GM12878 (cell line): ENCODE measurements around the gene CDC34. TPM values are rescaled to one million over a fixed set of nuclear protein-coding genes. Genes with fewer than 3 reads are reported as not detected.

Source experiments
- ATAC-seq: fragments of 200-7000 bp; cut with Tn5 transposase; 3 replicates; pipeline ENCODE4 v1.9.1; 2020; ENCODE audit warnings: mild to moderate bottlenecking, moderate library complexity
- BruUV-seq: library from RNA; stranded (reverse); fragments of 400-500 nt; replicated peaks from 2 replicates; lab custom pipeline; 2021; lab: Mats Ljungman, UMichigan
- CTCF ChIA-PET: fragments of 300-600 bp; sonication (Branson Sonifier 250); formaldehyde crosslinking; extraction: SDS; loops from one replicate; lab custom pipeline; 2021; ENCODE audit warnings: inconsistent platforms; lab: Yijun Ruan, JAX
- POLR2A ChIA-PET: fragments of 350-600 bp; formaldehyde crosslinking; extraction: SDS; loops from one replicate; lab custom pipeline; 2021; ENCODE audit warnings: inconsistent platforms; lab: Charles Lee
- RAD21 ChIA-PET: fragments of 300-600 bp; sonication (Branson Sonifier 250); formaldehyde crosslinking; loops from one replicate; lab custom pipeline; 2023; ENCODE audit warnings: antibody characterized with exemption; ENCODE audit not compliant: unreplicated experiment; lab: Charles Lee
- SMC1A ChIA-PET: fragments of 300-600 bp; sonication (Branson Sonifier 250); formaldehyde crosslinking; loops from one replicate; lab custom pipeline; 2023; ENCODE audit not compliant: unreplicated experiment, uncharacterized antibody; lab: Charles Lee
- DNase-seq: peaks from one replicate; pipeline ENCODE4 v3.0.0-alpha.2; 2011; ENCODE audit warnings: low read depth, low spot score
- FAIRE-seq: peaks from 3 replicates; lab custom pipeline; 2011; peaks lifted over from hg19 to GRCh38; lab: Jason Lieb, UNC
- H2AFZ ChIP-seq: 2 replicates; pipeline ENCODE4 v1.6.0; 2011; ENCODE audit warnings: low read depth, low read length, control low read depth; ENCODE audit not compliant: control insufficient read depth
- H3K27ac ChIP-seq: 2 replicates; pipeline ENCODE4 v1.5.1; 2011; ENCODE audit warnings: control low read depth; ENCODE audit not compliant: control insufficient read depth, insufficient read depth
- H3K27me3 ChIP-seq, 2 experiments: replicated peaks in 1 of 2; 2 replicates each; pipeline versions ENCODE4 v1.6.0 to v1.6.1; 2011; ENCODE audit warnings: low read length in 1 of 2; ENCODE audit not compliant: control insufficient read depth in 2 of 2, insufficient read depth in 2 of 2
- H3K36me3 ChIP-seq, 2 experiments: 2 replicates each; pipeline ENCODE4 v1.5.1; 2011; ENCODE audit warnings: low read length in 1 of 2; ENCODE audit not compliant: control insufficient read depth in 2 of 2, insufficient read depth in 2 of 2
- H3K4me1 ChIP-seq: 2 replicates; pipeline ENCODE4 v1.6.1; 2011; ENCODE audit warnings: mild to moderate bottlenecking, low read length, moderate library complexity, mixed read lengths; ENCODE audit not compliant: control insufficient read depth, insufficient read depth
- H3K4me2 ChIP-seq: 2 replicates; pipeline ENCODE4 v1.6.0; 2011; ENCODE audit warnings: control low read depth; ENCODE audit not compliant: control insufficient read depth, insufficient read depth
- H3K4me3 ChIP-seq: fragments of 200-600 bp; sonication (generic); 2 replicates; pipeline ENCODE4 v1.5.1; 2016
- H3K79me2 ChIP-seq: 2 replicates; pipeline ENCODE4 v1.6.0; 2011; ENCODE audit warnings: low read length; ENCODE audit not compliant: control insufficient read depth, insufficient read depth
- H3K9ac ChIP-seq: 2 replicates; pipeline ENCODE4 v1.8.0; 2011; ENCODE audit warnings: low read length, control low read depth, mixed read lengths; ENCODE audit not compliant: control insufficient read depth, insufficient read depth
- H3K9me3 ChIP-seq: replicated peaks from 3 replicates; pipeline ENCODE4 v1.5.1; 2011; ENCODE audit warnings: mild to moderate bottlenecking, low read length; ENCODE audit not compliant: control insufficient read depth, insufficient read depth
- H4K20me1 ChIP-seq: 2 replicates; pipeline ENCODE4 v1.6.0; 2011; ENCODE audit not compliant: control insufficient read depth, insufficient read depth
- BHLHE40 ChIP-seq, 2 experiments: fragments of 450-650 bp in 1 of 2; IDR thresholded peaks; 2 replicates each; pipeline ENCODE4 v1.6.1; 2011 to 2017; ENCODE audit warnings: low read depth in 2 of 2, borderline replicate concordance in 1 of 2, improper control_type of control experiment in 1 of 2, low read length in 1 of 2, mild to moderate bottlenecking in 1 of 2
- CBFB ChIP-seq: IDR thresholded peaks from 2 replicates; pipeline ENCODE4 v1.6.1; 2016; ENCODE audit warnings: antibody characterized with exemption, low read depth
- CBX5 ChIP-seq: sonication (generic); IDR thresholded peaks from 2 replicates; pipeline ENCODE4 v1.6.1; 2016; ENCODE audit warnings: low read depth, moderate library complexity, mild to moderate bottlenecking, inconsistent platforms
- CHD2 ChIP-seq: IDR thresholded peaks from 2 replicates; pipeline ENCODE4 v1.6.1; 2011; ENCODE audit warnings: low read depth, low read length, improper control_type of control experiment, borderline replicate concordance
- EED ChIP-seq: sonication (generic); IDR thresholded peaks from 2 replicates; pipeline ENCODE4 v1.6.1; 2016; ENCODE audit warnings: antibody characterized with exemption, low read depth
- EGR1 ChIP-seq, 2 experiments: IDR thresholded peaks; 1 replicate in 1 of 2; 2 replicates in 1 of 2; pipeline ENCODE4 v1.6.1; 2011 to 2012; ENCODE audit warnings: low read depth in 2 of 2, low read length in 2 of 2, borderline replicate concordance in 1 of 2, mild to moderate bottlenecking in 1 of 2, moderate library complexity in 1 of 2
- FOS ChIP-seq: IDR thresholded peaks from 3 replicates; pipeline ENCODE4 v1.6.1; 2011; ENCODE audit warnings: borderline replicate concordance; ENCODE audit not compliant: insufficient read length; ENCODE audit errors: extremely low read depth
- IKZF2 ChIP-seq, 2 experiments: fragments of 450-650 bp; IDR thresholded peaks; 2 replicates each; pipeline ENCODE4 v1.6.1; 2017; ENCODE audit warnings: mild to moderate bottlenecking in 2 of 2, moderate library complexity in 2 of 2
- MEF2B ChIP-seq: fragments of 450-650 bp; IDR thresholded peaks from 2 replicates; pipeline ENCODE4 v1.6.1; 2018; ENCODE audit warnings: mild to moderate bottlenecking, moderate library complexity; ENCODE audit not compliant: partially characterized antibody, poor library complexity, severe bottlenecking
- MYB ChIP-seq: fragments of 150-350 bp; IDR thresholded peaks from 2 replicates; pipeline ENCODE4 v1.6.1; 2014; ENCODE audit warnings: mild to moderate bottlenecking, low read depth, low read length, borderline replicate concordance
- NFXL1 ChIP-seq: fragments of 450-650 bp; IDR thresholded peaks from 2 replicates; pipeline ENCODE4 v1.6.1; 2017; ENCODE audit warnings: antibody characterized with exemption, mild to moderate bottlenecking, borderline replicate concordance
- NR2F1 ChIP-seq: fragments of 450-650 bp; conservative IDR thresholded peaks from 2 replicates; pipeline ENCODE4 v1.6.1; 2017; ENCODE audit warnings: mild to moderate bottlenecking
- PAX8 ChIP-seq: fragments of 450-650 bp; IDR thresholded peaks from 2 replicates; pipeline ENCODE4 v1.6.1; 2017; ENCODE audit warnings: mild to moderate bottlenecking, moderate library complexity
- RAD21 ChIP-seq: IDR thresholded peaks from 2 replicates; pipeline ENCODE4 v1.6.1; 2011; ENCODE audit warnings: mild to moderate bottlenecking, low read depth, low read length, moderate library complexity; ENCODE audit not compliant: insufficient read depth
- SRF ChIP-seq, 2 experiments: IDR thresholded peaks; 2 replicates each; pipeline ENCODE4 v1.6.1; 2011; ENCODE audit warnings: low read depth in 2 of 2, low read length in 2 of 2, mild to moderate bottlenecking in 1 of 2, moderate library complexity in 1 of 2
- STAT3 ChIP-seq: IDR thresholded peaks from 2 replicates; pipeline ENCODE4 v1.6.1; 2011; ENCODE audit warnings: low read depth, low read length, improper control_type of control experiment
- ZNF207 ChIP-seq: fragments of 450-650 bp; IDR thresholded peaks from 2 replicates; pipeline ENCODE4 v1.6.1; 2014; ENCODE audit warnings: antibody characterized with exemption, mild to moderate bottlenecking, borderline replicate concordance
- ZNF217 ChIP-seq: fragments of 450-650 bp; IDR thresholded peaks from 2 replicates; pipeline ENCODE4 v1.6.1; 2017; ENCODE audit warnings: antibody characterized with exemption, mild to moderate bottlenecking
- WGBS: methylation state at CpG from one replicate; pipeline ENCODE4 v1.1.6; 2016; ENCODE audit warnings: low lambda C conversion rate; ENCODE audit not compliant: insufficient replicate concordance, insufficient coverage; ENCODE audit errors: missing lambda C conversion rate; 5-methylcytosine and 5-hydroxymethylcytosine counted together
- in situ Hi-C: fragments of 300-500 bp; cut with MboI; formaldehyde crosslinking; loops from 9 replicates; pipeline ENCODE4 v1.14.3; 2018; ENCODE audit warnings: mixed read lengths
- intact Hi-C: fragments of 100-400 bp; cut with micrococcal nuclease; formaldehyde crosslinking; loops from one replicate; pipeline ENCODE4 v1.14.2; 2022; ENCODE audit not compliant: unreplicated experiment
- polyA plus RNA-seq, 11 experiments: library from polyadenylated mRNA; depleted of rRNA in 4 of 11; unstranded in 6 of 11; stranded (reverse) in 5 of 11; fragments of >200 nt; fragmentation: Nextera tagmentation in 4 of 11; fragmentation: Illumina TruSeq in 1 of 11; extraction: Ambion mirVana in 4 of 11; extraction: Trizol in 1 of 11; gene quantifications; 1 replicate in 1 of 11; 2 replicates in 10 of 11; pipeline versions ENCODE4 v1.2.1 to v1.2.3, GENCODE V29; 2011 to 2016; ENCODE audit warnings: inconsistent platforms in 2 of 11, missing spikeins in 2 of 11, low read depth in 1 of 11
- total RNA-seq, 4 experiments: library from RNA; depleted of rRNA in 3 of 4; stranded (reverse); fragments of >200 nt in 3 of 4; fragmentation: Illumina TruSeq in 1 of 4; extraction: Trizol in 1 of 4; gene quantifications; 2 replicates each; pipeline versions ENCODE4 v1.2.1 to v1.2.3, GENCODE V29; 2013 to 2021
- TF ChIP-seq, protein P1 (sequence below): IDR thresholded peaks from 2 replicates; pipeline ENCODE4 v1.6.1; 2011; ENCODE audit warnings: mild to moderate bottlenecking, low read depth, low read length, moderate library complexity; ENCODE audit not compliant: insufficient replicate concordance
- TF ChIP-seq, protein P2 (sequence below): fragments of 450-650 bp; IDR thresholded peaks from 2 replicates; pipeline ENCODE4 v1.6.1; 2017; ENCODE audit warnings: borderline replicate concordance

Gene CDC34
- total and polyA plus RNA-seq, 10 of the 15 experiments (the other 5 are each of a cell fraction or from before 2014, with no cell fraction given), result 0.31 to 48.9 (median 28.5) TPM

DNA sequence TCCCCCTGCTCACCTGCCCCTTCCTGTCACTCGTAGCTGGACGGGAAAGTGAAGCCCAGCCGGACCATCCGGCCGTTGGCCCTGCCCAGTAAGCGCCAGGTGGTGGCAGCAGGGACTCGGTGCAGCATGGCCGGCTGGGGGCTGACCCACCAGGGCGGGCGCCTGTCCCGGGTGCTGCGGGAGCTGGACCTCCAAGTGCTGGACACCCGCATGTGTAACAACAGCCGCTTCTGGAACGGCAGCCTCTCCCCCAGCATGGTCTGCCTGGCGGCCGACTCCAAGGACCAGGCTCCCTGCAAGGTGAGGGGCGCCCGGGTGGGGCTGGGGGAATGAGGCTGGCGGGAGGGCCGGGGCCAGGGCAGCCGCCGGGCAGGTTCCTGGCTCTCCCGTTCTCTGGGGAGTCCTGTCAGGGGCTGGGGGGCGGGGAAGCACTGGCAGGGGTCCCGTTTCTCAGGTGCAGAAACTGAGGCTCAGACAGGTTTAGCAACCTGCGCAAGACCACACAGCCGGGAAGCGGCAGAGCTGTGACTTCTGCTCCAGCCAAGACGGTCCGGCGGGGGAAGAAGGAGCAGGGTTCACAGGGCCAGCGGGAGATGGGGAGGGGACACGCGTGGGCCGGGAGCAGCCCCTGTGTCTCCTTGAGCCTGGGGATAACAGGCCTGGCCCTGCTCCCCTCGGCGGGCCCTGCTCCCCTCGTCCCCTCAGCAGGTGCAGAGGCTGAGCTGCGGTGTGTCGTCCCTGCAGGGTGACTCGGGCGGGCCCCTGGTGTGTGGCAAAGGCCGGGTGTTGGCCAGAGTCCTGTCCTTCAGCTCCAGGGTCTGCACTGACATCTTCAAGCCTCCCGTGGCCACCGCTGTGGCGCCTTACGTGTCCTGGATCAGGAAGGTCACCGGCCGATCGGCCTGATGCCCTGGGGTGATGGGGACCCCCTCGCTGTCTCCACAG, 17.6 kb downstream of the CDC34 start:
- no peaks in the 10 kb centered on the region for H3K4me1 ChIP-seq
- DNase-seq, result no peak
- in situ Hi-C loops, result no loop called here
- BruUV-seq, result no TSS peak
- ChIA-PET CTCF (no interaction called here), POLR2A (no interaction called here), SMC1A (no interaction called here), RAD21 (no interaction called here)
- 68% methylated on average over 46 of the region's 52 CpGs for WGBS
- no peak overlapping the region for H3K4me2 ChIP-seq
- H3K9me3 ChIP-seq, result no peaks in the 10 kb centered on the region
- intact Hi-C loops, result no loop called here
- H3K4me3 ChIP-seq, result no peak overlapping the region
- FAIRE-seq, result no peak
- H3K9ac ChIP-seq, result no peak overlapping the region
- no peaks in the 10 kb centered on the region for H4K20me1 ChIP-seq
- no peaks in the 10 kb centered on the region for H3K36me3 ChIP-seq
- H3K27me3 ChIP-seq, result no peaks in the 10 kb centered on the region
- TF ChIP-seq, protein P1, sequence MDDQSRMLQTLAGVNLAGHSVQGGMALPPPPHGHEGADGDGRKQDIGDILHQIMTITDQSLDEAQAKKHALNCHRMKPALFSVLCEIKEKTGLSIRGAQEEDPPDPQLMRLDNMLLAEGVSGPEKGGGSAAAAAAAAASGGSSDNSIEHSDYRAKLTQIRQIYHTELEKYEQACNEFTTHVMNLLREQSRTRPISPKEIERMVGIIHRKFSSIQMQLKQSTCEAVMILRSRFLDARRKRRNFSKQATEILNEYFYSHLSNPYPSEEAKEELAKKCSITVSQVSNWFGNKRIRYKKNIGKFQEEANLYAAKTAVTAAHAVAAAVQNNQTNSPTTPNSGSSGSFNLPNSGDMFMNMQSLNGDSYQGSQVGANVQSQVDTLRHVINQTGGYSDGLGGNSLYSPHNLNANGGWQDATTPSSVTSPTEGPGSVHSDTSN, result no peak
- TF ChIP-seq IKZF2 (IDR thresholded peaks at IDR 0.05), result no peak
- no peak for TF ChIP-seq SRF (IDR thresholded peaks at IDR 0.05; ENCODE audit: low read depth in 2 of 2, low read length in 2 of 2)
- no peak for TF ChIP-seq CBX5
- no peak for TF ChIP-seq CHD2
- TF ChIP-seq BHLHE40 (IDR thresholded peaks at IDR 0.05; ENCODE audit: borderline replicate concordance in 1 of 2, low read depth in 2 of 2, low read length in 1 of 2), result no peak
- no peak for TF ChIP-seq EGR1 (IDR thresholded peaks at IDR 0.05; ENCODE audit: borderline replicate concordance in 1 of 2, low read depth in 2 of 2, low read length in 2 of 2)
- no peak for TF ChIP-seq ZNF217
- TF ChIP-seq STAT3, result no peak
- TF ChIP-seq RAD21, result no peak
- no peak for TF ChIP-seq FOS
- no peak for TF ChIP-seq CBFB
- TF ChIP-seq MEF2B, result no peak
- TF ChIP-seq NFXL1, result no peak
- no peak for TF ChIP-seq ZNF207
- TF ChIP-seq, protein P2, sequence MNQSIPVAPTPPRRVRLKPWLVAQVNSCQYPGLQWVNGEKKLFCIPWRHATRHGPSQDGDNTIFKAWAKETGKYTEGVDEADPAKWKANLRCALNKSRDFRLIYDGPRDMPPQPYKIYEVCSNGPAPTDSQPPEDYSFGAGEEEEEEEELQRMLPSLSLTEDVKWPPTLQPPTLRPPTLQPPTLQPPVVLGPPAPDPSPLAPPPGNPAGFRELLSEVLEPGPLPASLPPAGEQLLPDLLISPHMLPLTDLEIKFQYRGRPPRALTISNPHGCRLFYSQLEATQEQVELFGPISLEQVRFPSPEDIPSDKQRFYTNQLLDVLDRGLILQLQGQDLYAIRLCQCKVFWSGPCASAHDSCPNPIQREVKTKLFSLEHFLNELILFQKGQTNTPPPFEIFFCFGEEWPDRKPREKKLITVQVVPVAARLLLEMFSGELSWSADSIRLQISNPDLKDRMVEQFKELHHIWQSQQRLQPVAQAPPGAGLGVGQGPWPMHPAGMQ, result no peak
- no peak for TF ChIP-seq PAX8
- TF ChIP-seq MYB, result no peak
- no peak for TF ChIP-seq NR2F1
- no peak for TF ChIP-seq EED
- no peak for ATAC-seq
- no peaks in the 10 kb centered on the region for H3K79me2 ChIP-seq
- H2AFZ ChIP-seq, result no peak overlapping the region
- H3K27ac ChIP-seq, result no peak overlapping the region
